Tibial artery (tissue), 4 donors: ENCODE results near the gene RNF217.
A peak's percentile ranks its signal among the peaks of the same experiment; 100 is the strongest.
"Not testable (repeated sequence)": the region's sequence is repeated elsewhere in the genome, so short reads cannot be mapped to it uniquely, and the experiment has no call there.

Source experiments
- DNase-seq, 2 donors: peaks; one replicate each; pipeline ENCODE4 v3.0.0-alpha.2; 2019
- H3K27ac ChIP-seq, 2 donors: fragments of 200-600 bp; sonication (generic) in 1 of 2; 1 replicate in 1 of 2; 2 replicates in 1 of 2; pipeline ENCODE4 v1.5.1; 2018 to 2019; ENCODE audit warnings: mild to moderate bottlenecking in 1 of 2
- H3K27me3 ChIP-seq, 2 donors: fragments of 200-600 bp; sonication (generic) in 1 of 2; one replicate each; pipeline versions ENCODE4 v1.5.1 to v1.6.0; 2016 to 2019
- H3K36me3 ChIP-seq, 3 donors: fragments of 200-600 bp; sonication (generic) in 2 of 3; one replicate each; pipeline ENCODE4 v1.5.1; 2016 to 2019; ENCODE audit warnings: mild to moderate bottlenecking in 2 of 3
- H3K4me1 ChIP-seq, 4 donors: fragments of 200-600 bp; sonication (generic) in 2 of 4; 1 replicate in 3 of 4; 2 replicates in 1 of 4; pipeline ENCODE4 v1.5.1; 2016 to 2019
- H3K4me3 ChIP-seq, 2 donors: fragments of 200-600 bp; sonication (generic) in 1 of 2; 1 replicate in 1 of 2; 2 replicates in 1 of 2; pipeline ENCODE4 v1.5.1; 2018 to 2019; ENCODE audit warnings: mild to moderate bottlenecking in 2 of 2
- H3K9me3 ChIP-seq, 3 donors: fragments of 200-600 bp; sonication (generic) in 1 of 3; one replicate each; pipeline ENCODE4 v1.5.1; 2016 to 2019
- intact Hi-C: fragments of 100-400 bp; cut with DNase I; formaldehyde crosslinking; loops from one replicate; pipeline ENCODE4 v1.15.0; 2023; ENCODE audit warnings: low total_unique reads
- TF ChIP-seq, protein P1 (sequence below), 2 experiments: fragments of 200-600 bp in 1 of 2; fragments of 450-650 bp in 1 of 2; IDR thresholded peaks; one replicate each; pipeline ENCODE4 v1.5.1; 2017 to 2019; ENCODE audit warnings: antibody characterized with exemption in 2 of 2, mild to moderate bottlenecking in 1 of 2, moderate library complexity in 1 of 2

RNF217 gene, protein sequence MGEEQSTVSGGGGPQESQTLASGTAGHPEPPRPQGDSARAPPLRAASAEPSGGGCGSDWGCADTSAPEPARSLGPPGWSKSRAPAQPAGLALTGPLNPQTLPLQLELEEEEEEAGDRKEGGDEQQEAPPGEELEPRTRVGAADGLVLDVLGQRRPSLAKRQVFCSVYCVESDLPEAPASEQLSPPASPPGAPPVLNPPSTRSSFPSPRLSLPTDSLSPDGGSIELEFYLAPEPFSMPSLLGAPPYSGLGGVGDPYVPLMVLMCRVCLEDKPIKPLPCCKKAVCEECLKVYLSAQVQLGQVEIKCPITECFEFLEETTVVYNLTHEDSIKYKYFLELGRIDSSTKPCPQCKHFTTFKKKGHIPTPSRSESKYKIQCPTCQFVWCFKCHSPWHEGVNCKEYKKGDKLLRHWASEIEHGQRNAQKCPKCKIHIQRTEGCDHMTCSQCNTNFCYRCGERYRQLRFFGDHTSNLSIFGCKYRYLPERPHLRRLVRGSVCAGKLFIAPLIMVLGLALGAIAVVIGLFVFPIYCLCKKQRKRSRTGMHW

GRCh38 chr6:124961777-124962638 lies at the start of gene RNF217:
TSS of gene RNF217 (plus strand) at chr6:124962437. CDS start at chr6:124962545, 108 bp downstream.
- intact Hi-C loops, result loop anchor here (5.0 kb wide), 2 partner anchors 135 to 830 kb away; partner anchors contain the start of gene NCOA7
- peak; percentile 69 to 89 for DNase-seq
- peaks cover 0 to 45% (median 15%) of the 10 kb centered on the region in 4 donors for H3K4me1 ChIP-seq
- H3K9me3 ChIP-seq, result no peaks in the 10 kb centered on the region
- no peaks in the 10 kb centered on the region for H3K36me3 ChIP-seq
- no peaks in the 10 kb centered on the region for H3K27me3 ChIP-seq
- H3K27ac ChIP-seq, result peak within 1 kb of the TSS; percentile 98 to 99
- H3K4me3 ChIP-seq, result peak within 1 kb of the TSS; percentile 78 to 94
- TF ChIP-seq, protein P1, sequence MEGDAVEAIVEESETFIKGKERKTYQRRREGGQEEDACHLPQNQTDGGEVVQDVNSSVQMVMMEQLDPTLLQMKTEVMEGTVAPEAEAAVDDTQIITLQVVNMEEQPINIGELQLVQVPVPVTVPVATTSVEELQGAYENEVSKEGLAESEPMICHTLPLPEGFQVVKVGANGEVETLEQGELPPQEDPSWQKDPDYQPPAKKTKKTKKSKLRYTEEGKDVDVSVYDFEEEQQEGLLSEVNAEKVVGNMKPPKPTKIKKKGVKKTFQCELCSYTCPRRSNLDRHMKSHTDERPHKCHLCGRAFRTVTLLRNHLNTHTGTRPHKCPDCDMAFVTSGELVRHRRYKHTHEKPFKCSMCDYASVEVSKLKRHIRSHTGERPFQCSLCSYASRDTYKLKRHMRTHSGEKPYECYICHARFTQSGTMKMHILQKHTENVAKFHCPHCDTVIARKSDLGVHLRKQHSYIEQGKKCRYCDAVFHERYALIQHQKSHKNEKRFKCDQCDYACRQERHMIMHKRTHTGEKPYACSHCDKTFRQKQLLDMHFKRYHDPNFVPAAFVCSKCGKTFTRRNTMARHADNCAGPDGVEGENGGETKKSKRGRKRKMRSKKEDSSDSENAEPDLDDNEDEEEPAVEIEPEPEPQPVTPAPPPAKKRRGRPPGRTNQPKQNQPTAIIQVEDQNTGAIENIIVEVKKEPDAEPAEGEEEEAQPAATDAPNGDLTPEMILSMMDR (IDR thresholded peaks at IDR 0.05), result no peak

DNA sequence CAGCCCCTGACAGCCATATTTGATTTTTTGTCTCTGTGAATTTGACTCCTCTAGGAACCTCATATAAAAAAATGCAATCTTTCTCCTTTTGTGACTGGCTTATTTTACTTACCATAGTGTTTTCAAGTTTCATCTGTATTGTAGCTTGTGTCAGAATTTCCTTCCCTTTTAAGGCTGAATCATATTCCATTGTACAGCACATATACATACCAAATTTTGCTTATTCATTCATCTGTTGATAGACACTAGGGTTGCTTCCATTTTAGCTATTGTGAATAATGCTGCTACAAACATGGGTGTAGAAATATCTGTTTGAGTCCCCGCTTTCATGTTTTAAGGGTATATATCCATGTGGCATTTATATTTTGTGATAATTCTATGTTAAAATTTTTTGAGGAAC lies 49.2 kb upstream of the RNF217 start:
- intact Hi-C loops, result no loop called here
- Histone ChIP-seq H3K4me3 (no peak overlapping the region), H3K9me3 (no peaks in the 10 kb centered on the region), H3K27me3 (no peaks in the 10 kb centered on the region), H3K4me1 (no peaks in the 10 kb centered on the region), H3K27ac (no peak overlapping the region), H3K36me3 (no peaks in the 10 kb centered on the region)
- no peak for DNase-seq
- TF ChIP-seq, protein P1 (IDR thresholded peaks at IDR 0.05), result no peak

- DNase-seq, result no peak
- Histone ChIP-seq H3K27ac (no peak overlapping the region), H3K4me3 (no peak overlapping the region), H3K27me3 (no peaks in the 10 kb centered on the region), H3K9me3 (peaks cover 0 to 4% (median 0%) of the 10 kb centered on the region in 3 donors), H3K4me1 (no peaks in the 10 kb centered on the region), H3K36me3 (no peaks in the 10 kb centered on the region)
- intact Hi-C loops, result no loop called here
- TF ChIP-seq, protein P1 (IDR thresholded peaks at IDR 0.05), result no peak
These were observed 44.5 kb upstream of the RNF217 start for GRCh38 chr6:124917769-124918168.

DNA sequence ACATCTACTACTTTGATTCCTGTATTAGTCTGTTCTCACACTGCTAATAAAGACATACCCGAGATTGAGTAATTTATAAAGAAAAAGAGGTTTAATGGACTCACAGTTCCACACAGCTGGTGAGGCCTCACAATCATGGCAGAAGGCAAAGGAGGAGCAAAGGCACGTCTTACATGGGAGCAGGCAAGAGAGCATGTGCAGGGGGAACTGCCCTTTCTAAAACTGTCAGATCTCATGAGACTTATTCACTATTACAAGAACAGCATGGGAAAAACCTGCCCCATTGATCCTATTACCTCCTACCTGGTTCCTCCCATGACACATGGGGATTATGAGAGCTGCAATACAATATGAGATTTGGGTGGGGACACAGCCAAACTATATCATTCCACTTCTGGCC lies 42.5 kb upstream of the RNF217 start:
- H3K27me3 ChIP-seq, intact Hi-C loops, H3K27ac ChIP-seq, H3K4me1 ChIP-seq, DNase-seq, H3K36me3 ChIP-seq, H3K4me3 ChIP-seq, H3K9me3 ChIP-seq: not testable (repeated sequence)

DNA sequence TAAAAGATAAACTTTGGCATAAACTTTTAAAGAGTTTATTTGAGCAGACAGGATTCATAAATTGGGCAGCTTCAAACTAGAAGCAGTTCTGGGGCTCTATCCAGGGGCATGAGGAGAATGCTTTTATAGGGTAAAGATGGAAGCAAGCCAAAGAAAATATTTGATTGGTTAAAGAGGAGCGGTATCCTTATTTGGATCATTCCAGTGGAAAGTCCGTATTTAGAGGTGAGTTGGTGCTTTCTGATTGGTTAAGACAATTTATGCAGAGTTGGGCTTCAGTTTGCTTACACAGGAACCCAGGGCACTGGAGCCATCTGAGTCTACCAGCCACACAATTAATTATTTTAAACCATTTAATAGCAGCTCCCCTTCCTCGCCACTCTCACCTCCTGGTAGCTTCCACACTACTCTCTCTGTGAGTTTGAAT lies 37.9 kb upstream of the RNF217 start:
- Histone ChIP-seq H3K27ac (no peak overlapping the region), H3K36me3 (peaks cover 0 to 6% (median 0%) of the 10 kb centered on the region in 3 donors), H3K27me3 (no peaks in the 10 kb centered on the region), H3K4me3 (no peak overlapping the region), H3K4me1 (peaks cover 0 to 3% (median 0%) of the 10 kb centered on the region in 4 donors), H3K9me3 (peaks cover 0 to 4% (median 0%) of the 10 kb centered on the region in 3 donors)
- TF ChIP-seq, protein P1 (IDR thresholded peaks at IDR 0.05), result no peak
- intact Hi-C loops, result no loop called here
- DNase-seq, result no peak
